ENCODE data around the gene POU3F4.

Gene POU3F4

GRCh38 chrX:83508006-83508405 lies at the start of gene POU3F4:
Gene POU3F4 (plus strand): TSS chrX:83508290. CDS start chrX:83508325, 35 bp downstream.
- no peak for DNase-seq

GRCh38 chrX:83469551-83469950 lies 38.5 kb upstream of the POU3F4 start:
- DNase-seq = no peak

GRCh38 chrX:83495898-83496297 lies 12.2 kb upstream of the POU3F4 start:
- DNase-seq = no peak

- DNase-seq = no peak
These were observed 7.1 kb upstream of the POU3F4 start for GRCh38 chrX:83501003-83501402.

- DNase-seq = no peak
These were observed 6.6 kb upstream of the POU3F4 start for GRCh38 chrX:83501530-83501929.

- no peak for DNase-seq
These were observed 3.2 kb upstream of the POU3F4 start for GRCh38 chrX:83504721-83505479.

- no peak for DNase-seq
These were observed 600 bp downstream of the POU3F4 start for GRCh38 chrX:83508526-83509253.

GRCh38 chrX:83509254-83509801 lies 1.2 kb downstream of the POU3F4 start:
- no peak for DNase-seq

- DNase-seq = no peak
These were observed 2.5 kb downstream of the POU3F4 start for GRCh38 chrX:83510510-83511062.

- DNase-seq = no peak
These were observed 3.1 kb downstream of the POU3F4 start for GRCh38 chrX:83511208-83511607.

- no peak for DNase-seq
These were observed 4.0 kb downstream of the POU3F4 start for GRCh38 chrX:83512111-83512510.

GRCh38 chrX:83516597-83516996 lies 8.5 kb downstream of the POU3F4 start:
- no peak for DNase-seq

GRCh38 chrX:83521905-83522304 lies 13.8 kb downstream of the POU3F4 start:
- no peak for DNase-seq

GRCh38 chrX:83529950-83530349 lies 21.9 kb downstream of the POU3F4 start:
- no peak for DNase-seq

- no peak for DNase-seq
These were observed 27.5 kb downstream of the POU3F4 start for GRCh38 chrX:83535417-83536196.

All from SIG-M5 (cell line).